H1 (cell line): ENCODE data around the gene RALGAPB. TPM values are rescaled to one million over a fixed set of nuclear protein-coding genes. Genes with fewer than 3 reads are reported as not detected.

Experiments
- CTCF ChIA-PET: fragments of 300-600 bp; sonication (Branson Sonifier 250); formaldehyde crosslinking; loops from one replicate; lab custom pipeline; 2021; ENCODE audit not compliant: partially characterized antibody; lab: Charles Lee
- POLR2A ChIA-PET: fragments of 300-600 bp; sonication (Branson Sonifier 250); formaldehyde crosslinking; loops from one replicate; lab custom pipeline; 2021; ENCODE audit warnings: inconsistent platforms; ENCODE audit not compliant: partially characterized antibody; lab: Charles Lee
- DNase-seq, 2 experiments: peaks; one replicate each; pipeline versions ENCODE4 v3.0.0 to v3.0.0-alpha.2; 2010 to 2022; ENCODE audit warnings: low spot score in 2 of 2, low read depth in 1 of 2, mixed read lengths in 1 of 2
- FAIRE-seq: peaks from 2 replicates; lab custom pipeline; 2011; peaks lifted over from hg19 to GRCh38; lab: Jason Lieb, UNC
- H2AFZ ChIP-seq: 2 replicates; pipeline ENCODE4 v1.8.1; 2012; ENCODE audit warnings: low read length, inconsistent platforms
- H2AK5ac ChIP-seq: 2 replicates; pipeline ENCODE4 v1.6.1; 2013; ENCODE audit warnings: low read depth, low read length
- H2BK120ac ChIP-seq: replicated peaks from 2 replicates; pipeline ENCODE3; 2013; ENCODE audit warnings: low read depth, low read length, inconsistent platforms
- H2BK12ac ChIP-seq: 2 replicates; pipeline ENCODE4 v1.6.1; 2013; ENCODE audit warnings: low read depth, low read length
- H2BK15ac ChIP-seq: 2 replicates; pipeline ENCODE4 v1.6.1; 2013; ENCODE audit warnings: low read length
- H2BK20ac ChIP-seq: 2 replicates; pipeline ENCODE4 v1.6.1; 2013; ENCODE audit warnings: low read length
- H2BK5ac ChIP-seq: 2 replicates; pipeline ENCODE4 v1.6.1; 2013; ENCODE audit warnings: low read depth, low read length
- H3K14ac ChIP-seq: 2 replicates; pipeline ENCODE4 v1.6.1; 2013; ENCODE audit warnings: inconsistent platforms; ENCODE audit not compliant: insufficient read length
- H3K18ac ChIP-seq: 2 replicates; pipeline ENCODE4 v1.6.1; 2013; ENCODE audit warnings: low read length; ENCODE audit errors: extremely low read depth
- H3K23ac ChIP-seq: 2 replicates; pipeline ENCODE4 v1.6.1; 2013; ENCODE audit warnings: inconsistent platforms; ENCODE audit not compliant: insufficient read length
- H3K23me2 ChIP-seq: 2 replicates; pipeline ENCODE4 v1.6.1; 2013; ENCODE audit warnings: low read depth, low read length
- H3K27ac ChIP-seq: 2 replicates; pipeline ENCODE4 v1.6.1; 2011; ENCODE audit warnings: low read depth, low read length, inconsistent platforms
- H3K27me3 ChIP-seq, 4 experiments: replicated peaks in 1 of 4; 1 replicate in 1 of 4; 2 replicates in 3 of 4; pipeline versions ENCODE4 v1.6.1 to v1.8.1; 2011 to 2013; ENCODE audit warnings: low read length in 3 of 4, mild to moderate bottlenecking in 3 of 4, inconsistent platforms in 2 of 4, mixed read lengths in 2 of 4, moderate library complexity in 1 of 4; ENCODE audit not compliant: control insufficient read depth in 3 of 4, insufficient read depth in 3 of 4; ENCODE audit errors: extremely low read depth in 1 of 4
- H3K36me3 ChIP-seq, 4 experiments: 2 replicates each; pipeline versions ENCODE4 v1.6.1 to v1.8.1; 2011 to 2013; ENCODE audit warnings: mild to moderate bottlenecking in 4 of 4, low read length in 3 of 4, moderate library complexity in 2 of 4, control low read depth in 1 of 4, inconsistent platforms in 1 of 4; ENCODE audit not compliant: insufficient read depth in 4 of 4, control insufficient read depth in 2 of 4
- H3K4ac ChIP-seq: replicated peaks from 2 replicates; pipeline ENCODE3; 2013; ENCODE audit warnings: low read length, low read depth, mixed read lengths, inconsistent platforms; ENCODE audit not compliant: insufficient read length
- H3K4me1 ChIP-seq, 4 experiments: replicated peaks in 1 of 4; 1 replicate in 1 of 4; 2 replicates in 3 of 4; pipeline versions ENCODE4 v1.6.1 to v1.8.1; 2011 to 2013; ENCODE audit warnings: low read length in 3 of 4, inconsistent platforms in 2 of 4, mixed read lengths in 1 of 4; ENCODE audit not compliant: insufficient read depth in 4 of 4, control insufficient read depth in 3 of 4
- H3K4me2 ChIP-seq, 2 experiments: 2 replicates each; pipeline versions ENCODE4 v1.6.1 to v1.8.1; 2011 to 2013; ENCODE audit warnings: low read depth in 2 of 2, low read length in 2 of 2, control low read depth in 1 of 2, inconsistent platforms in 1 of 2, mild to moderate bottlenecking in 1 of 2; ENCODE audit not compliant: insufficient read depth in 1 of 2
- H3K4me3 ChIP-seq, 4 experiments: fragments of 200-600, 300-600 bp in 1 of 4; sonication (generic), shearing (Covaris generic), sonication (Bioruptor Twin) in 1 of 4; 2 replicates each; pipeline versions ENCODE4 v1.5.1 to v1.8.1; 2011 to 2016; ENCODE audit warnings: low read length in 4 of 4, low read depth in 3 of 4, control low read depth in 2 of 4, inconsistent platforms in 2 of 4, mild to moderate bottlenecking in 2 of 4, mixed read lengths in 1 of 4, moderate library complexity in 1 of 4; ENCODE audit not compliant: insufficient read depth in 2 of 4; ENCODE audit errors: extremely low read depth in 1 of 4
- H3K56ac ChIP-seq: replicated peaks from 2 replicates; pipeline ENCODE3; 2013; ENCODE audit warnings: low read depth, mild to moderate bottlenecking, mixed read lengths, low read length, inconsistent platforms; ENCODE audit not compliant: insufficient read length
- H3K79me1 ChIP-seq: 2 replicates; pipeline ENCODE4 v1.6.1; 2013; ENCODE audit warnings: low read depth, low read length, control low read depth
- H3K79me2 ChIP-seq, 2 experiments: 2 replicates each; pipeline versions ENCODE4 v1.6.1 to v1.8.1; 2012 to 2013; ENCODE audit warnings: low read length in 2 of 2, mild to moderate bottlenecking in 2 of 2, inconsistent platforms in 1 of 2; ENCODE audit not compliant: insufficient read depth in 2 of 2, control insufficient read depth in 1 of 2
- H3K9ac ChIP-seq, 4 experiments: replicated peaks in 1 of 4; 1 replicate in 1 of 4; 2 replicates in 3 of 4; pipeline versions ENCODE4 v1.6.1 to v1.8.1; 2011 to 2013; ENCODE audit warnings: low read depth in 3 of 4, low read length in 3 of 4, control low read depth in 2 of 4, mild to moderate bottlenecking in 2 of 4, moderate library complexity in 2 of 4, inconsistent platforms in 1 of 4; ENCODE audit errors: extremely low read depth in 1 of 4
- H3K9me3 ChIP-seq, 2 experiments: 2 replicates each; pipeline versions ENCODE4 v1.6.1 to v1.8.1; 2012 to 2013; ENCODE audit warnings: mild to moderate bottlenecking in 2 of 2, moderate library complexity in 2 of 2, control low read depth in 1 of 2, inconsistent platforms in 1 of 2, low read depth in 1 of 2, low read length in 1 of 2, mixed read lengths in 1 of 2; ENCODE audit not compliant: insufficient read depth in 2 of 2
- H4K20me1 ChIP-seq, 2 experiments: replicated peaks in 1 of 2; 2 replicates each; pipeline versions ENCODE3 to v1.8.1; 2011 to 2013; ENCODE audit warnings: inconsistent platforms in 2 of 2, low read length in 2 of 2, mild to moderate bottlenecking in 1 of 2; ENCODE audit not compliant: insufficient read depth in 2 of 2, control insufficient read depth in 1 of 2
- H4K5ac ChIP-seq: 2 replicates; pipeline ENCODE4 v1.6.1; 2013; ENCODE audit warnings: low read length, low read depth, mixed read lengths, inconsistent platforms; ENCODE audit not compliant: insufficient read length
- H4K8ac ChIP-seq: 2 replicates; pipeline ENCODE4 v1.8.0; 2013; ENCODE audit warnings: mild to moderate bottlenecking, moderate library complexity, low read length, inconsistent platforms; ENCODE audit not compliant: insufficient read depth; ENCODE audit errors: extremely low read depth
- H4K91ac ChIP-seq: replicated peaks from 2 replicates; pipeline ENCODE3; 2013; ENCODE audit warnings: low read length, mixed read lengths, inconsistent platforms; ENCODE audit not compliant: insufficient read length
- ASH2L ChIP-seq: fragments of 200-600, 300-600 bp; sonication (generic); IDR thresholded peaks from one replicate; pipeline ENCODE4 v1.7.1; 2017; ENCODE audit warnings: low read length
- BRCA1 ChIP-seq: IDR thresholded peaks from 2 replicates; pipeline ENCODE4 v1.6.1; 2012; ENCODE audit warnings: low read depth, low read length, improper control_type of control experiment
- JUN ChIP-seq: IDR thresholded peaks from 2 replicates; pipeline ENCODE4 v1.6.1; 2011; ENCODE audit warnings: low read depth, mild to moderate bottlenecking, improper control_type of control experiment, low read length
- SAP30 ChIP-seq: fragments of 300-600 bp; sonication (generic); IDR thresholded peaks from 2 replicates; pipeline ENCODE4 v1.7.1; 2012; ENCODE audit warnings: low read length, moderate library complexity, mild to moderate bottlenecking, inconsistent platforms; ENCODE audit not compliant: insufficient read depth, insufficient replicate concordance
- polyA plus RNA-seq, 7 experiments: library from polyadenylated mRNA; depleted of rRNA in 3 of 7; stranded (reverse) in 5 of 7; unstranded in 2 of 7; fragments of >200 nt in 5 of 7; fragments of 200-250 nt in 2 of 7; gene quantifications; 1 replicate in 5 of 7; 2 replicates in 1 of 7; 4 replicates in 1 of 7; pipeline versions ENCODE4 v1.2.1 to v1.2.3, GENCODE V29; 2011 to 2013; ENCODE audit warnings: missing spikeins in 2 of 7, mixed read lengths in 2 of 7
- total RNA-seq: library from RNA; stranded (reverse); fragmentation: NEBNext Ultra II Directional; extraction: Animal tissue kit (Norgen Biotek cat#: 25700); gene quantifications from 2 replicates; pipeline ENCODE4 v1.2.1, GENCODE V29; 2021

Gene RALGAPB
- total and polyA plus RNA-seq, 2 of the 8 experiments (the other 6 are each of a cell fraction or from before 2014, with no cell fraction given): 10.6 to 35.1 TPM

DNA sequence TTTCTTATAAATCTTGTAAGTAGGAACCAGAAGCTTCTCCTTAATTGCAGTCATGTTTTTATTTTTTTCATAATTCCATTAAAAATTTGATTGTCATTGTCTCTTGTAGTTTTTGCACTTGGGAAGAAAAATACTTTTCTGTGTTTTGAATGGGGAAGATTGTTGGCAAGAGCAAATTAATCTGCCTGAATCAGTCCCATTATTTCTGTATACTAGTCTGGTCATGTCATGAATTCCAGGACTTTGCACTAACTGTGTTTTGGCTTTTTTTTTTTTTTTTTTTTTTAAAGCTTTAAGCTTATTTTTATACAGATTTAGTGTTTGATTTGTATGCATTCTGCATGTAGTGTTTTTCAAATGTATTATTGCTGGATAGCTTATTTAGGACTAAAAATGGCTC, 47.6 kb downstream of the RALGAPB start:
- CTCF ChIA-PET: no interaction called here
- Histone ChIP-seq H3K4me2 (no peak overlapping the region), H2AFZ (no peak overlapping the region), H3K56ac (no peak overlapping the region), H3K23ac (no peak overlapping the region), H2AK5ac (no peak overlapping the region), H4K20me1 (peaks cover 0 to 2% of the 10 kb centered on the region in 2 experiments), H3K4ac (no peak overlapping the region), H3K27ac (no peak overlapping the region), H2BK5ac (no peak overlapping the region), H4K5ac (no peak overlapping the region), H2BK15ac (no peak overlapping the region), H3K79me2 (no peaks in the 10 kb centered on the region), H3K23me2 (no peaks in the 10 kb centered on the region), H2BK20ac (no peak overlapping the region), H3K27me3 (no peaks in the 10 kb centered on the region), H3K9ac (no peak overlapping the region), H3K4me3 (no peak overlapping the region), H3K14ac (no peak overlapping the region), H3K9me3 (no peaks in the 10 kb centered on the region), H3K4me1 (no peaks in the 10 kb centered on the region), H4K91ac (no peak overlapping the region), H2BK120ac (no peak overlapping the region), H3K18ac (no peak overlapping the region), H3K79me1 (no peaks in the 10 kb centered on the region), H3K36me3 (peaks cover 2 to 22% (median 11%) of the 10 kb centered on the region in 4 experiments; a peak in 6 of 8 replicates), H4K8ac (no peak overlapping the region), H2BK12ac (no peak overlapping the region)
- DNase-seq (no peak), FAIRE-seq (no peak)
- POLR2A ChIA-PET: interaction anchor here (2.1 kb wide), 1 partner anchor 10 kb away, joined by 6 read pairs; no protein-coding TSS in a partner anchor
- TF ChIP-seq JUN (no peak), ASH2L (no peak), BRCA1 (no peak), SAP30 (no peak)
